Glomerular visceral epithelial cell (primary cell): ENCODE data around the gene SLC5A10.
"Not testable (repeated sequence)": the region's sequence is repeated elsewhere in the genome, so short reads cannot be mapped to it uniquely, and the experiment has no call there.

Experiments
- DNase-seq: peaks from one replicate; pipeline ENCODE4 v3.0.0-alpha.2; 2016; ENCODE audit errors: extremely low spot score

SLC5A10 gene

GRCh38 chr17:19017804-19018599, 66.0 kb downstream of the SLC5A10 start:
- no peak for DNase-seq

GRCh38 chr17:19018600-19018950, 66.6 kb downstream of the SLC5A10 start:
- no peak for DNase-seq

- no peak for DNase-seq
These were observed 67.3 kb downstream of the SLC5A10 start for GRCh38 chr17:19019041-19019941.

- DNase-seq: no peak
These were observed 68.1 kb downstream of the SLC5A10 start for GRCh38 chr17:19020016-19020415.

GRCh38 chr17:19021011-19021621, 69.2 kb downstream of the SLC5A10 start:
- DNase-seq: not testable (repeated sequence)

- DNase-seq: no peak
These were observed 69.7 kb downstream of the SLC5A10 start for GRCh38 chr17:19021622-19022083.

GRCh38 chr17:19022128-19022527, 70.2 kb downstream of the SLC5A10 start:
- no peak for DNase-seq

GRCh38 chr17:19022747-19023146, 70.8 kb downstream of the SLC5A10 start:
- DNase-seq: no peak

- DNase-seq: no peak
These were observed 71.4 kb downstream of the SLC5A10 start for GRCh38 chr17:19023209-19023999.

- no peak for DNase-seq
These were observed 72.4 kb downstream of the SLC5A10 start for GRCh38 chr17:19024101-19025078.

- not testable (repeated sequence) for DNase-seq
These were observed 76.7 kb downstream of the SLC5A10 start for GRCh38 chr17:19028671-19029070.

GRCh38 chr17:19029740-19030139, 77.8 kb downstream of the SLC5A10 start:
- not testable (repeated sequence) for DNase-seq

- not testable (repeated sequence) for DNase-seq
These were observed 78.9 kb downstream of the SLC5A10 start for GRCh38 chr17:19030771-19031449.

GRCh38 chr17:19031729-19032128, 79.8 kb downstream of the SLC5A10 start:
- not testable (repeated sequence) for DNase-seq

GRCh38 chr17:19032377-19032988, 80.5 kb downstream of the SLC5A10 start:
- DNase-seq: not testable (repeated sequence)

- not testable (repeated sequence) for DNase-seq
These were observed 84.2 kb downstream of the SLC5A10 start for GRCh38 chr17:19036186-19036585.

GRCh38 chr17:19037547-19037946, 85.6 kb downstream of the SLC5A10 start:
- DNase-seq: not testable (repeated sequence)

- not testable (repeated sequence) for DNase-seq
These were observed 86.0 kb downstream of the SLC5A10 start for GRCh38 chr17:19038007-19038406.

- not testable (repeated sequence) for DNase-seq
These were observed 86.8 kb downstream of the SLC5A10 start for GRCh38 chr17:19038730-19039129.
